Neural cell (in vitro differentiated cells): ENCODE measurements around the gene SMAP2.

Source experiments
- CTCF ChIP-seq: fragments of 450-650 bp; IDR thresholded peaks from 2 replicates; pipeline ENCODE4 v1.5.1; 2014; ENCODE audit warnings: antibody characterized with exemption, mild to moderate bottlenecking, moderate library complexity; ENCODE audit not compliant: poor library complexity, severe bottlenecking
- EP300 ChIP-seq: fragments of 450-650 bp; conservative IDR thresholded peaks from 2 replicates; pipeline ENCODE4 v1.6.1; 2014; ENCODE audit warnings: antibody characterized with exemption, mild to moderate bottlenecking, moderate library complexity; ENCODE audit not compliant: poor library complexity, severe bottlenecking
- MXI1 ChIP-seq: fragments of 450-650 bp; conservative IDR thresholded peaks from 2 replicates; pipeline ENCODE4 v1.6.1; 2014; ENCODE audit warnings: antibody characterized with exemption, mild to moderate bottlenecking; ENCODE audit not compliant: poor library complexity, severe bottlenecking
- POLR2AphosphoS5 ChIP-seq: IDR thresholded peaks from 2 replicates; pipeline ENCODE4 v1.6.1; 2012
- RAD21 ChIP-seq: fragments of 450-650 bp; conservative IDR thresholded peaks from 2 replicates; pipeline ENCODE4 v1.6.1; 2014; ENCODE audit warnings: antibody characterized with exemption, mild to moderate bottlenecking, moderate library complexity
- TAF1 ChIP-seq: IDR thresholded peaks from 2 replicates; pipeline ENCODE4 v1.6.1; 2012; ENCODE audit warnings: low read depth
- TF ChIP-seq, protein P1 (sequence below): IDR thresholded peaks from 2 replicates; pipeline ENCODE4 v1.6.1; 2012; ENCODE audit warnings: borderline replicate concordance

DNA sequence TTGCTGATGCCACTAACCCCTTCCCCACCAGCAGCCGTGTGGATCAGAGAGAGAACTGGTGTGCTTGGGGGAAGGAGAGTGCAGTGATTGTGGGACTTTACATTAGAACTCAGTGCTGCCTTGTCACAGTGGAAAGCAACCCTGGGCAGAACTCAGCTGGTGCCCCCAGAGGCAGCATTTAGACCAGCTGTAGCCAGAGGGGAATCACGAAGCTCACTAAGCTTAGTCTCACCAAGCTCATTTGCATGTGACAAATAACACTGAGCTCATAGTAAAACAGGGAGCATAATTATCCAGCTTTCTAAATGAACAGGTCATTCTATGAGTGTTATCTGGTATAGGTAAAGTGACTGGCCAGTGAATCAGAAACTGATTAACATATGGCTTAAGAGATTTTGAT is 9.8 kb upstream of the SMAP2 start:
- TF ChIP-seq CTCF = no peak
- TF ChIP-seq, protein P1, sequence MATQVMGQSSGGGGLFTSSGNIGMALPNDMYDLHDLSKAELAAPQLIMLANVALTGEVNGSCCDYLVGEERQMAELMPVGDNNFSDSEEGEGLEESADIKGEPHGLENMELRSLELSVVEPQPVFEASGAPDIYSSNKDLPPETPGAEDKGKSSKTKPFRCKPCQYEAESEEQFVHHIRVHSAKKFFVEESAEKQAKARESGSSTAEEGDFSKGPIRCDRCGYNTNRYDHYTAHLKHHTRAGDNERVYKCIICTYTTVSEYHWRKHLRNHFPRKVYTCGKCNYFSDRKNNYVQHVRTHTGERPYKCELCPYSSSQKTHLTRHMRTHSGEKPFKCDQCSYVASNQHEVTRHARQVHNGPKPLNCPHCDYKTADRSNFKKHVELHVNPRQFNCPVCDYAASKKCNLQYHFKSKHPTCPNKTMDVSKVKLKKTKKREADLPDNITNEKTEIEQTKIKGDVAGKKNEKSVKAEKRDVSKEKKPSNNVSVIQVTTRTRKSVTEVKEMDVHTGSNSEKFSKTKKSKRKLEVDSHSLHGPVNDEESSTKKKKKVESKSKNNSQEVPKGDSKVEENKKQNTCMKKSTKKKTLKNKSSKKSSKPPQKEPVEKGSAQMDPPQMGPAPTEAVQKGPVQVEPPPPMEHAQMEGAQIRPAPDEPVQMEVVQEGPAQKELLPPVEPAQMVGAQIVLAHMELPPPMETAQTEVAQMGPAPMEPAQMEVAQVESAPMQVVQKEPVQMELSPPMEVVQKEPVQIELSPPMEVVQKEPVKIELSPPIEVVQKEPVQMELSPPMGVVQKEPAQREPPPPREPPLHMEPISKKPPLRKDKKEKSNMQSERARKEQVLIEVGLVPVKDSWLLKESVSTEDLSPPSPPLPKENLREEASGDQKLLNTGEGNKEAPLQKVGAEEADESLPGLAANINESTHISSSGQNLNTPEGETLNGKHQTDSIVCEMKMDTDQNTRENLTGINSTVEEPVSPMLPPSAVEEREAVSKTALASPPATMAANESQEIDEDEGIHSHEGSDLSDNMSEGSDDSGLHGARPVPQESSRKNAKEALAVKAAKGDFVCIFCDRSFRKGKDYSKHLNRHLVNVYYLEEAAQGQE = no peak
- TF ChIP-seq POLR2AphosphoS5 = no peak
- TF ChIP-seq TAF1 = no peak
- TF ChIP-seq EP300 = no peak
- TF ChIP-seq RAD21 = no peak
- TF ChIP-seq MXI1 = no peak
